ENCODE results near the gene CST4.
"Not testable (repeated sequence)": the region's sequence is repeated elsewhere in the genome, so short reads cannot be mapped to it uniquely, and the experiment has no call there.

CST4 gene

GRCh38 chr20:23659610-23659988, 29.2 kb downstream of the CST4 start:
- DNase-seq = not testable (repeated sequence)

- no peak for DNase-seq
Observed at GRCh38 chr20:23658989-23659609, 29.7 kb downstream of the CST4 start.

- DNase-seq = no peak
Observed at GRCh38 chr20:23658336-23658735, 30.5 kb downstream of the CST4 start.

GRCh38 chr20:23657202-23657601, 31.6 kb downstream of the CST4 start:
- no peak for DNase-seq

GRCh38 chr20:23656372-23656771, 32.5 kb downstream of the CST4 start:
- no peak for DNase-seq

GRCh38 chr20:23655491-23656211, 33.2 kb downstream of the CST4 start:
- DNase-seq = peak; percentile 92 to 94 (median 93)

- DNase-seq = no peak
Observed at GRCh38 chr20:23654717-23655116, 34.1 kb downstream of the CST4 start.

- DNase-seq = no peak
Observed at GRCh38 chr20:23654000-23654399, 34.8 kb downstream of the CST4 start.

GRCh38 chr20:23653400-23653938, 35.4 kb downstream of the CST4 start:
- no peak for DNase-seq

GRCh38 chr20:23652926-23653325, 35.9 kb downstream of the CST4 start:
- no peak for DNase-seq

GRCh38 chr20:23652371-23652770, 36.5 kb downstream of the CST4 start:
- no peak for DNase-seq

GRCh38 chr20:23651117-23651516, 37.7 kb downstream of the CST4 start:
- DNase-seq = no peak

GRCh38 chr20:23649830-23650417, 38.9 kb downstream of the CST4 start:
- no peak for DNase-seq

GRCh38 chr20:23649242-23649641, 39.6 kb downstream of the CST4 start:
- no peak for DNase-seq

GRCh38 chr20:23647346-23647745, 41.5 kb downstream of the CST4 start:
- DNase-seq = no peak

GRCh38 chr20:23646106-23646873, 42.5 kb downstream of the CST4 start:
- DNase-seq = peak; percentile 56 to 74 (median 72)

- no peak for DNase-seq
Observed at GRCh38 chr20:23645575-23645974, 43.3 kb downstream of the CST4 start.

GRCh38 chr20:23644164-23644563, 44.7 kb downstream of the CST4 start:
- peak in 2 of 3 donors; percentile 64 to 76 for DNase-seq

GRCh38 chr20:23643659-23644058, 45.2 kb downstream of the CST4 start:
- peak; percentile 76 to 77 (median 77) for DNase-seq

- peak; percentile 75 to 81 (median 80) for DNase-seq
Observed at GRCh38 chr20:23641936-23642751, 46.7 kb downstream of the CST4 start.

GRCh38 chr20:23640671-23641667, 47.9 kb downstream of the CST4 start:
- no peak for DNase-seq
